HEK293 (cell line): ENCODE results near the gene CIAPIN1.

Experiments used
- CTCF ChIA-PET: fragments of 350-600 bp; formaldehyde crosslinking; extraction: SDS; loops from one replicate; lab custom pipeline; 2021; ENCODE audit warnings: antibody characterized with exemption; lab: Yijun Ruan, JAX
- POLR2A ChIA-PET: fragments of 300-600 bp; formaldehyde crosslinking; extraction: SDS; loops from one replicate; lab custom pipeline; 2020; ENCODE audit warnings: antibody characterized with exemption, inconsistent platforms; lab: Yijun Ruan, JAX
- H3K27ac ChIP-seq: fragments of 200-500 bp; sonication (Bioruptor generic); 2 replicates; pipeline ENCODE4 v1.5.1; 2014; ENCODE audit warnings: low read depth, low read length, control low read depth, inconsistent platforms; ENCODE audit errors: extremely low read depth
- H3K36me3 ChIP-seq, 2 experiments: fragments of 200-500 bp in 1 of 2; sonication (Bioruptor generic) in 1 of 2; 1 replicate in 1 of 2; 2 replicates in 1 of 2; pipeline ENCODE4 v1.5.1; 2014 to 2017; ENCODE audit warnings: inconsistent platforms in 2 of 2, low read length in 2 of 2; ENCODE audit not compliant: control insufficient read depth in 2 of 2, insufficient read depth in 1 of 2
- H3K4me1 ChIP-seq: fragments of 200-500 bp; sonication (Bioruptor generic); 2 replicates; pipeline ENCODE4 v1.5.1; 2014; ENCODE audit warnings: mild to moderate bottlenecking, low read length, inconsistent platforms; ENCODE audit not compliant: control insufficient read depth, insufficient read depth
- H3K4me3 ChIP-seq: 2 replicates; pipeline ENCODE4 v1.5.1; 2011; ENCODE audit warnings: low read depth, mild to moderate bottlenecking, control low read depth, low read length, moderate library complexity
- H3K9me3 ChIP-seq: fragments of 200-500 bp; sonication (Bioruptor generic); 2 replicates; pipeline ENCODE4 v1.5.1; 2014; ENCODE audit warnings: low read depth, low read length, inconsistent platforms; ENCODE audit not compliant: control insufficient read depth, insufficient read depth
- PBX3 ChIP-seq: sonication (generic); formaldehyde crosslinking; IDR thresholded peaks from 2 replicates; pipeline ENCODE4 v1.8.1; 2022; ENCODE audit warnings: mild to moderate bottlenecking, moderate library complexity, missing genetic modification reagents
- PRDM2 ChIP-seq: fragments of 450-650 bp; formaldehyde crosslinking; IDR thresholded peaks from 2 replicates; pipeline ENCODE4 v1.5.1; 2016; ENCODE audit warnings: missing biosample characterization, missing genetic modification characterization, borderline replicate concordance
- SP7 ChIP-seq: fragments of 450-650 bp; formaldehyde crosslinking; IDR thresholded peaks from 2 replicates; pipeline ENCODE4 v1.5.1; 2016; ENCODE audit warnings: missing biosample characterization, missing genetic modification characterization
- ZBTB6 ChIP-seq: fragments of 450-650 bp; formaldehyde crosslinking; IDR thresholded peaks from 2 replicates; pipeline ENCODE4 v1.5.1; 2017; ENCODE audit warnings: missing biosample characterization, missing genetic modification characterization
- ZNF426 ChIP-seq: fragments of 450-650 bp; formaldehyde crosslinking; IDR thresholded peaks from 2 replicates; pipeline ENCODE4 v1.5.1; 2017; ENCODE audit warnings: missing biosample characterization, missing genetic modification characterization, mild to moderate bottlenecking, inconsistent platforms, moderate library complexity
- ZNF776 ChIP-seq: fragments of 450-650 bp; formaldehyde crosslinking; IDR thresholded peaks from 2 replicates; pipeline ENCODE4 v1.5.0; 2017; ENCODE audit warnings: missing biosample characterization, missing genetic modification characterization, borderline replicate concordance
- ZNF785 ChIP-seq: fragments of 450-650 bp; formaldehyde crosslinking; IDR thresholded peaks from 2 replicates; pipeline ENCODE4 v1.5.1; 2016; ENCODE audit warnings: missing biosample characterization, missing genetic modification characterization
- ZNF791 ChIP-seq: fragments of 450-650 bp; formaldehyde crosslinking; IDR thresholded peaks from 2 replicates; pipeline ENCODE4 v1.5.1; 2016; ENCODE audit warnings: missing biosample characterization, missing genetic modification characterization
- TF ChIP-seq, protein P1 (sequence below): IDR thresholded peaks from 2 replicates; pipeline ENCODE4 v1.6.1; 2011; ENCODE audit warnings: mild to moderate bottlenecking, low read depth, low read length, borderline replicate concordance
- TF ChIP-seq, protein P2 (sequence below): fragments of 450-650 bp; formaldehyde crosslinking; IDR thresholded peaks from 2 replicates; pipeline ENCODE4 v1.5.1; 2017; ENCODE audit warnings: missing biosample characterization, mild to moderate bottlenecking, missing genetic modification characterization, moderate library complexity
- TF ChIP-seq, protein P3 (sequence below): fragments of 450-650 bp; formaldehyde crosslinking; IDR thresholded peaks from 2 replicates; pipeline ENCODE4 v1.5.1; 2016; ENCODE audit warnings: missing biosample characterization, missing genetic modification characterization

CIAPIN1 gene

GRCh38 chr16:57473906-57474305, 26.7 kb upstream of the CIAPIN1 start:
- no peaks in the 10 kb centered on the region for H3K9me3 ChIP-seq
- H3K27ac ChIP-seq = no peak overlapping the region
- POLR2A ChIA-PET = interaction anchor here (1.7 to 2.5 kb wide), 2 partner anchors 12 to 27 kb away, joined by 5 to 16 read pairs; partner anchors contain the start of genes CIAPIN1, COQ9 and POLR2C
- H3K4me1 ChIP-seq = no peaks in the 10 kb centered on the region
- H3K36me3 ChIP-seq = peaks cover 0 to 62% of the 10 kb centered on the region in 2 experiments; a peak in 1 of 3 replicates
- CTCF ChIA-PET = interaction anchor here (0.6 to 4.2 kb wide), 3 partner anchors 12 to 1062 kb away, joined by 3 to 24 read pairs (median 20); partner anchors contain the start of gene POLR2C
- TF ChIP-seq, protein P1, sequence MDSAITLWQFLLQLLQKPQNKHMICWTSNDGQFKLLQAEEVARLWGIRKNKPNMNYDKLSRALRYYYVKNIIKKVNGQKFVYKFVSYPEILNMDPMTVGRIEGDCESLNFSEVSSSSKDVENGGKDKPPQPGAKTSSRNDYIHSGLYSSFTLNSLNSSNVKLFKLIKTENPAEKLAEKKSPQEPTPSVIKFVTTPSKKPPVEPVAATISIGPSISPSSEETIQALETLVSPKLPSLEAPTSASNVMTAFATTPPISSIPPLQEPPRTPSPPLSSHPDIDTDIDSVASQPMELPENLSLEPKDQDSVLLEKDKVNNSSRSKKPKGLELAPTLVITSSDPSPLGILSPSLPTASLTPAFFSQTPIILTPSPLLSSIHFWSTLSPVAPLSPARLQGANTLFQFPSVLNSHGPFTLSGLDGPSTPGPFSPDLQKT = no peak
- TF ChIP-seq ZNF785 (tag by site-specific recombination) (no peak), ZBTB6 (no peak), ZNF426 (tag by site-specific recombination) (no peak)
- H3K4me3 ChIP-seq = no peak overlapping the region

GRCh38 chr16:57473176-57473840, 26.1 kb upstream of the CIAPIN1 start:
- TF ChIP-seq PBX3 (CRISPR knock-in tag) = no peak
- TF ChIP-seq SP7 = no peak
- TF ChIP-seq ZBTB6 = no peak
- no peak for TF ChIP-seq ZNF791 (tag by site-specific recombination)
- no peak for TF ChIP-seq ZNF776 (tag by site-specific recombination)
- TF ChIP-seq, protein P2, sequence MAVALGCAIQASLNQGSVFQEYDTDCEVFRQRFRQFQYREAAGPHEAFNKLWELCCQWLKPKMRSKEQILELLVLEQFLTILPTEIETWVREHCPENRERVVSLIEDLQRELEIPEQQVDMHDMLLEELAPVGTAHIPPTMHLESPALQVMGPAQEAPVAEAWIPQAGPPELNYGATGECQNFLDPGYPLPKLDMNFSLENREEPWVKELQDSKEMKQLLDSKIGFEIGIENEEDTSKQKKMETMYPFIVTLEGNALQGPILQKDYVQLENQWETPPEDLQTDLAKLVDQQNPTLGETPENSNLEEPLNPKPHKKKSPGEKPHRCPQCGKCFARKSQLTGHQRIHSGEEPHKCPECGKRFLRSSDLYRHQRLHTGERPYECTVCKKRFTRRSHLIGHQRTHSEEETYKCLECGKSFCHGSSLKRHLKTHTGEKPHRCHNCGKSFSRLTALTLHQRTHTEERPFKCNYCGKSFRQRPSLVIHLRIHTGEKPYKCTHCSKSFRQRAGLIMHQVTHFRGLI (tag by site-specific recombination) = no peak
- CTCF ChIA-PET = interaction anchor here (0.6 to 4.2 kb wide), 3 partner anchors 11 to 1062 kb away, joined by 3 to 24 read pairs (median 20); partner anchors contain the start of gene POLR2C
- H3K4me3 ChIP-seq = no peak overlapping the region
- H3K4me1 ChIP-seq = no peaks in the 10 kb centered on the region
- no peak overlapping the region for H3K27ac ChIP-seq
- POLR2A ChIA-PET = interaction anchor here (1.7 to 2.5 kb wide), 2 partner anchors 11 to 26 kb away, joined by 5 to 16 read pairs; partner anchors contain the start of genes CIAPIN1, COQ9 and POLR2C
- H3K9me3 ChIP-seq = no peaks in the 10 kb centered on the region
- H3K36me3 ChIP-seq = peaks cover 0 to 68% of the 10 kb centered on the region in 2 experiments; a peak in 1 of 3 replicates

GRCh38 chr16:57472665-57473060, 25.5 kb upstream of the CIAPIN1 start:
- Histone ChIP-seq H3K27ac (no peak overlapping the region), H3K9me3 (no peaks in the 10 kb centered on the region), H3K36me3 (peaks cover 3 to 74% of the 10 kb centered on the region in 2 experiments), H3K4me1 (no peaks in the 10 kb centered on the region), H3K4me3 (no peak overlapping the region)
- ChIA-PET CTCF (interaction anchor here (3.8 to 4.2 kb wide), 2 partner anchors 10 to 47 kb away, joined by 20 to 24 read pairs; partner anchors contain the start of gene POLR2C), POLR2A (interaction anchor here (1.7 to 2.5 kb wide), 2 partner anchors 10 to 25 kb away, joined by 5 to 16 read pairs; partner anchors contain the start of genes CIAPIN1, COQ9 and POLR2C)
- TF ChIP-seq, protein P3, sequence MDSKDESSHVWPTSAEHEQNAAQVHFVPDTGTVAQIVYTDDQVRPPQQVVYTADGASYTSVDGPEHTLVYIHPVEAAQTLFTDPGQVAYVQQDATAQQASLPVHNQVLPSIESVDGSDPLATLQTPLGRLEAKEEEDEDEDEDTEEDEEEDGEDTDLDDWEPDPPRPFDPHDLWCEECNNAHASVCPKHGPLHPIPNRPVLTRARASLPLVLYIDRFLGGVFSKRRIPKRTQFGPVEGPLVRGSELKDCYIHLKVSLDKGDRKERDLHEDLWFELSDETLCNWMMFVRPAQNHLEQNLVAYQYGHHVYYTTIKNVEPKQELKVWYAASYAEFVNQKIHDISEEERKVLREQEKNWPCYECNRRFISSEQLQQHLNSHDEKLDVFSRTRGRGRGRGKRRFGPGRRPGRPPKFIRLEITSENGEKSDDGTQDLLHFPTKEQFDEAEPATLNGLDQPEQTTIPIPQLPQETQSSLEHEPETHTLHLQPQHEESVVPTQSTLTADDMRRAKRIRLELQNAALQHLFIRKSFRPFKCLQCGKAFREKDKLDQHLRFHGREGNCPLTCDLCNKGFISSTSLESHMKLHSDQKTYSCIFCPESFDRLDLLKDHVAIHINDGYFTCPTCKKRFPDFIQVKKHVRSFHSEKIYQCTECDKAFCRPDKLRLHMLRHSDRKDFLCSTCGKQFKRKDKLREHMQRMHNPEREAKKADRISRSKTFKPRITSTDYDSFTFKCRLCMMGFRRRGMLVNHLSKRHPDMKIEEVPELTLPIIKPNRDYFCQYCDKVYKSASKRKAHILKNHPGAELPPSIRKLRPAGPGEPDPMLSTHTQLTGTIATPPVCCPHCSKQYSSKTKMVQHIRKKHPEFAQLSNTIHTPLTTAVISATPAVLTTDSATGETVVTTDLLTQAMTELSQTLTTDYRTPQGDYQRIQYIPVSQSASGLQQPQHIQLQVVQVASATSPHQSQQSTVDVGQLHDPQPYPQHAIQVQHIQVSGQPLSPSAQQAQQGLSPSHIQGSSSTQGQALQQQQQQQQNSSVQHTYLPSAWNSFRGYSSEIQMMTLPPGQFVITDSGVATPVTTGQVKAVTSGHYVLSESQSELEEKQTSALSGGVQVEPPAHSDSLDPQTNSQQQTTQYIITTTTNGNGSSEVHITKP (tag by site-specific recombination) = 0 out of 2 replicates have a peak, but pooled peaks have one; percentile 8
- no peak for TF ChIP-seq PRDM2
